Tibial artery (tissue), 4 donors: ENCODE results near the gene ART5.
A peak's percentile ranks its signal among the peaks of the same experiment; 100 is the strongest.

ENCODE experiments used
- DNase-seq, 2 donors: peaks; one replicate each; pipeline ENCODE4 v3.0.0-alpha.2; 2019
- H3K27ac ChIP-seq, 2 donors: fragments of 200-600 bp; sonication (generic) in 1 of 2; 1 replicate in 1 of 2; 2 replicates in 1 of 2; pipeline ENCODE4 v1.5.1; 2018 to 2019; ENCODE audit warnings: mild to moderate bottlenecking in 1 of 2
- H3K27me3 ChIP-seq, 2 donors: fragments of 200-600 bp; sonication (generic) in 1 of 2; one replicate each; pipeline versions ENCODE4 v1.5.1 to v1.6.0; 2016 to 2019
- H3K36me3 ChIP-seq, 3 donors: fragments of 200-600 bp; sonication (generic) in 2 of 3; one replicate each; pipeline ENCODE4 v1.5.1; 2016 to 2019; ENCODE audit warnings: mild to moderate bottlenecking in 2 of 3
- H3K4me1 ChIP-seq, 4 donors: fragments of 200-600 bp; sonication (generic) in 2 of 4; 1 replicate in 3 of 4; 2 replicates in 1 of 4; pipeline ENCODE4 v1.5.1; 2016 to 2019
- H3K4me3 ChIP-seq, 2 donors: fragments of 200-600 bp; sonication (generic) in 1 of 2; 1 replicate in 1 of 2; 2 replicates in 1 of 2; pipeline ENCODE4 v1.5.1; 2018 to 2019; ENCODE audit warnings: mild to moderate bottlenecking in 2 of 2
- H3K9me3 ChIP-seq, 3 donors: fragments of 200-600 bp; sonication (generic) in 1 of 3; one replicate each; pipeline ENCODE4 v1.5.1; 2016 to 2019
- intact Hi-C: fragments of 100-400 bp; cut with DNase I; formaldehyde crosslinking; loops from one replicate; pipeline ENCODE4 v1.15.0; 2023; ENCODE audit warnings: low total_unique reads
- TF ChIP-seq, protein P1 (sequence below), 2 experiments: fragments of 200-600 bp in 1 of 2; fragments of 450-650 bp in 1 of 2; IDR thresholded peaks; one replicate each; pipeline ENCODE4 v1.5.1; 2017 to 2019; ENCODE audit warnings: antibody characterized with exemption in 2 of 2, mild to moderate bottlenecking in 1 of 2, moderate library complexity in 1 of 2

Gene ART5

GRCh38 chr11:3615998-3616397, 25.8 kb downstream of the ART5 start:
- H3K9me3 ChIP-seq, result no peaks in the 10 kb centered on the region
- H3K36me3 ChIP-seq, result no peaks in the 10 kb centered on the region
- TF ChIP-seq, protein P1, sequence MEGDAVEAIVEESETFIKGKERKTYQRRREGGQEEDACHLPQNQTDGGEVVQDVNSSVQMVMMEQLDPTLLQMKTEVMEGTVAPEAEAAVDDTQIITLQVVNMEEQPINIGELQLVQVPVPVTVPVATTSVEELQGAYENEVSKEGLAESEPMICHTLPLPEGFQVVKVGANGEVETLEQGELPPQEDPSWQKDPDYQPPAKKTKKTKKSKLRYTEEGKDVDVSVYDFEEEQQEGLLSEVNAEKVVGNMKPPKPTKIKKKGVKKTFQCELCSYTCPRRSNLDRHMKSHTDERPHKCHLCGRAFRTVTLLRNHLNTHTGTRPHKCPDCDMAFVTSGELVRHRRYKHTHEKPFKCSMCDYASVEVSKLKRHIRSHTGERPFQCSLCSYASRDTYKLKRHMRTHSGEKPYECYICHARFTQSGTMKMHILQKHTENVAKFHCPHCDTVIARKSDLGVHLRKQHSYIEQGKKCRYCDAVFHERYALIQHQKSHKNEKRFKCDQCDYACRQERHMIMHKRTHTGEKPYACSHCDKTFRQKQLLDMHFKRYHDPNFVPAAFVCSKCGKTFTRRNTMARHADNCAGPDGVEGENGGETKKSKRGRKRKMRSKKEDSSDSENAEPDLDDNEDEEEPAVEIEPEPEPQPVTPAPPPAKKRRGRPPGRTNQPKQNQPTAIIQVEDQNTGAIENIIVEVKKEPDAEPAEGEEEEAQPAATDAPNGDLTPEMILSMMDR (IDR thresholded peaks at IDR 0.05), result no peak
- intact Hi-C loops, result no loop called here
- DNase-seq, result peak in 1 of 2 donors; percentile 55
- H3K27ac ChIP-seq, result no peak overlapping the region
- no peaks in the 10 kb centered on the region for H3K4me1 ChIP-seq
- no peak overlapping the region for H3K4me3 ChIP-seq
- peaks cover 0 to 7% of the 10 kb centered on the region in 2 donors for H3K27me3 ChIP-seq

GRCh38 chr11:3614742-3615171, 27.0 kb downstream of the ART5 start:
- peaks cover 0 to 7% of the 10 kb centered on the region in 2 donors for H3K27me3 ChIP-seq
- no peak overlapping the region for H3K4me3 ChIP-seq
- H3K27ac ChIP-seq, result no peak overlapping the region
- no peaks in the 10 kb centered on the region for H3K9me3 ChIP-seq
- H3K36me3 ChIP-seq, result no peaks in the 10 kb centered on the region
- intact Hi-C loops, result no loop called here
- TF ChIP-seq, protein P1 (IDR thresholded peaks at IDR 0.05), result no peak
- no peak for DNase-seq
- no peaks in the 10 kb centered on the region for H3K4me1 ChIP-seq

DNA sequence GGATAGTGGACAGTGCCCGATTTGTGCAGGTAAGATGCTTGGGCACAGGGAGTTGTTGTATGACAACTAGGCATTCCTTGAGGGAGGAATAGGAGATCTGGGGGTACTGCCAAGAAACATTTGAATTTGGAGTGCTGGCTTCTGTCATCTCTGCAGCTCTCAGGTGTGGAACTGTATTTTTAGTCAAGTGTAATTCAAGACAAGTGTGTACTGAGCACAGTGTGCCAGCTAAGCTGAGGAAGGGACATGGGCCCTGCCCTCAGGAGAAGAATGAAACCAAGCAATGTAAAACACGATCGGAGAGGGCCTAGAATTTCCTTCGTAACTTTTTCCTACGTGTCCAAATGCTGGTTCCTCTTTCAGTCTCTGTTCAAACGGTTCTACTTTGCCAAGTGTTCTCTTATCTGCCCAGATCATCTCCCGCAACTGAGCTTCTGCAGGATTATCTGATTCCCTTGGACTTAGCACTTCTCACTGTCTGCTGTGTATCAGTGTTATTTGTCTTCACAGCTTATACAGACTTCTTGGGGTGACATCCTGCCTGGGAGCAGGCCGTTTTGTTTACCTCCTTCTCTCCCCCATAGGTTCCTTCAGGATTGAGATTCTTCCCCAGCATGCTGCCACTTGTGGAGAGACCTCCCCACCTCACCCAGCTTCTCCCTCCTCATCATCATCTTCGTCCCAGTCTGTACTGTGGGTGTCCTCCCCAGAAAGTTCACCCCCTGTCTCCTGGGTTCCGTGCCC, 27.6 kb downstream of the ART5 start:
- no peak overlapping the region for H3K27ac ChIP-seq
- H3K4me1 ChIP-seq, result no peaks in the 10 kb centered on the region
- TF ChIP-seq, protein P1 (IDR thresholded peaks at IDR 0.05), result no peak
- H3K9me3 ChIP-seq, result no peaks in the 10 kb centered on the region
- no peaks in the 10 kb centered on the region for H3K36me3 ChIP-seq
- no peak overlapping the region for H3K4me3 ChIP-seq
- H3K27me3 ChIP-seq, result peaks cover 0 to 7% of the 10 kb centered on the region in 2 donors
- no peak for DNase-seq
- intact Hi-C loops, result no loop called here

DNA sequence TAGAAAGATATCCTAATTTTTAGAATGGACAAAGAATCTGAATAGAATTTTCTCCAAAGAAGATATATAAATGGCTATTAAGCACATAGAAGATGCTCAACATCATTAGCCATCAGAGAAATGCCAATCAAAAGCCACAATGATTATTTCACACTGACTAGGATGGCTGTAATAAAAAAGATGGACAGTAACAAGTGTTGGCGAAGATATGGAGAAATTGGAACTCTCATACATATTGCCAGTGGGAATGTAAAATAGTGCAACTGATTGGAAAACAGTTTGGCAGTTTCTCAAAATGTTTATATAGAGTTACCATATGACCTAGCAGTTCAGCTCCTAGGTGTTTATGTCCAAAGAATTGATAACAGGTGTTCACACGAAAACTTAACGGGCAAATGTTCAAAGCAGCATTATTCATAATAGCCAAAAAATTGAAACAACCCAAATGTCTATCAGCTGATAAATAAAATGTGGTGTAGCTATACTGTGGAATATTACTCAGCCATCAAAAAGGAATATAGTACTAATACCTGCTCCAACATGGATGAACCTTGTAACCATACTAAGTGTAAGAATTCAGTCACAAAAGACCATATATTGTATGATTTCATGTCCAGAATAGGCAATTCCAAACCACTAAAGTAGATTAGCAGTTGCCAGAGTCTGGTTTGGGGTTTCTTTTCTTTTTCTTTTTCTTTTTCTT, 29.7 kb downstream of the ART5 start:
- H3K36me3 ChIP-seq, result no peaks in the 10 kb centered on the region
- intact Hi-C loops, result no loop called here
- no peaks in the 10 kb centered on the region for H3K4me1 ChIP-seq
- TF ChIP-seq, protein P1 (IDR thresholded peaks at IDR 0.05), result no peak
- H3K27me3 ChIP-seq, result peaks cover 0 to 7% of the 10 kb centered on the region in 2 donors
- no peak overlapping the region for H3K27ac ChIP-seq
- no peaks in the 10 kb centered on the region for H3K9me3 ChIP-seq
- DNase-seq, result no peak
- no peak overlapping the region for H3K4me3 ChIP-seq

DNA sequence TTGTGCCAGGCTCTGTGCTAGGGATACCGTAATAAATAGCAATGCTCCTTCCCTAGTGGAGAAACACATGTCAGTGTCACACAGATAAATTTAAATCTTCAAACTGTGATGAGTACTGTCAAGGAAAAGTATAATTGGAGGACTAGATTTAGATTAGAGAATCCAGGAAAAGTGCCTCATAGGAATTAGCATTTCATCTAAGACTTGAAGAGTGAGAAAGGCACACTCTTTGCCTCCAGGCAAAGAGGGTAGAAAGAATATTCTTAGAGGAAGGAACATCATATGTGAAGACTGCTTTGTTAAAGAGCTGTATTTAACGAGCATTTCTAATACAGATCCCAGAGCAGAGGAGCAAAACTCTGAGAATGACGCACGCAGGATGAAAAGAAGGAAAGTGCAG, 30.9 kb downstream of the ART5 start:
- no peaks in the 10 kb centered on the region for H3K9me3 ChIP-seq
- no peak overlapping the region for H3K27ac ChIP-seq
- H3K4me3 ChIP-seq, result no peak overlapping the region
- TF ChIP-seq, protein P1 (IDR thresholded peaks at IDR 0.05), result no peak
- no peak for DNase-seq
- H3K36me3 ChIP-seq, result no peaks in the 10 kb centered on the region
- intact Hi-C loops, result no loop called here
- H3K27me3 ChIP-seq, result peaks cover 0 to 4% of the 10 kb centered on the region in 2 donors
- H3K4me1 ChIP-seq, result no peaks in the 10 kb centered on the region
